Tibial nerve (tissue), 4 donors: ENCODE data around the gene CLMP. TPM values are rescaled to one million over a fixed set of nuclear protein-coding genes. Genes with fewer than 3 reads are reported as not detected.

ENCODE experiments used
- DNase-seq, 2 donors: peaks; one replicate each; pipeline ENCODE4 v3.0.0-alpha.2; 2019; ENCODE audit warnings: low spot score in 2 of 2
- H3K27ac ChIP-seq, 4 donors: fragments of 200-600 bp; sonication (generic) in 3 of 4; one replicate each; pipeline ENCODE4 v1.5.1; 2017 to 2019; ENCODE audit warnings: mild to moderate bottlenecking in 1 of 4
- H3K27me3 ChIP-seq, 2 donors: fragments of 200-600 bp; sonication (generic) in 1 of 2; one replicate each; pipeline versions ENCODE4 v1.5.1 to v1.6.0; 2017 to 2019
- H3K36me3 ChIP-seq, 3 donors: fragments of 200-600 bp; sonication (generic); one replicate each; pipeline ENCODE4 v1.5.1; 2018 to 2019
- H3K4me1 ChIP-seq, 4 donors: fragments of 200-600 bp; sonication (generic) in 3 of 4; one replicate each; pipeline ENCODE4 v1.5.1; 2017 to 2019
- H3K4me3 ChIP-seq, 4 donors: fragments of 200-600 bp; sonication (generic) in 3 of 4; one replicate each; pipeline ENCODE4 v1.5.1; 2017 to 2019; ENCODE audit warnings: mild to moderate bottlenecking in 1 of 4, moderate library complexity in 1 of 4
- H3K9me3 ChIP-seq, 4 donors: fragments of 200-600 bp; sonication (generic) in 3 of 4; one replicate each; pipeline ENCODE4 v1.5.1; 2017 to 2019
- CTCF ChIP-seq, 5 experiments: fragments of 200-600 bp in 3 of 5; fragments of 450-650 bp in 2 of 5; sonication (generic) in 3 of 5; IDR thresholded peaks; one replicate each; pipeline ENCODE4 v1.5.1; 2016 to 2019; ENCODE audit warnings: antibody characterized with exemption in 5 of 5, mild to moderate bottlenecking in 3 of 5, moderate library complexity in 2 of 5
- EP300 ChIP-seq, 2 donors: sonication (generic); formaldehyde crosslinking; IDR thresholded peaks; one replicate each; pipeline ENCODE4 v1.6.1; 2017; ENCODE audit warnings: antibody characterized with exemption in 2 of 2, mild to moderate bottlenecking in 1 of 2
- POLR2A ChIP-seq, 2 donors: fragments of 450-650 bp; IDR thresholded peaks; one replicate each; pipeline ENCODE4 v1.6.1; 2017; ENCODE audit warnings: antibody characterized with exemption in 2 of 2, mild to moderate bottlenecking in 2 of 2, moderate library complexity in 2 of 2
- WGBS, 2 donors: methylation state at CpG; one replicate each; pipeline ENCODE4 v1.1.5; 2018; 5-methylcytosine and 5-hydroxymethylcytosine counted together
- total RNA-seq, 4 donors: library from RNA; depleted of rRNA; stranded (reverse); fragments of >200 nt; gene quantifications; one replicate each; pipeline ENCODE4 v1.1.0, GENCODE V29; 2016

The CLMP gene
- total RNA-seq, 4 donors from 2014 or later = 82.5 to 98.6 (median 89.7) TPM

DNA sequence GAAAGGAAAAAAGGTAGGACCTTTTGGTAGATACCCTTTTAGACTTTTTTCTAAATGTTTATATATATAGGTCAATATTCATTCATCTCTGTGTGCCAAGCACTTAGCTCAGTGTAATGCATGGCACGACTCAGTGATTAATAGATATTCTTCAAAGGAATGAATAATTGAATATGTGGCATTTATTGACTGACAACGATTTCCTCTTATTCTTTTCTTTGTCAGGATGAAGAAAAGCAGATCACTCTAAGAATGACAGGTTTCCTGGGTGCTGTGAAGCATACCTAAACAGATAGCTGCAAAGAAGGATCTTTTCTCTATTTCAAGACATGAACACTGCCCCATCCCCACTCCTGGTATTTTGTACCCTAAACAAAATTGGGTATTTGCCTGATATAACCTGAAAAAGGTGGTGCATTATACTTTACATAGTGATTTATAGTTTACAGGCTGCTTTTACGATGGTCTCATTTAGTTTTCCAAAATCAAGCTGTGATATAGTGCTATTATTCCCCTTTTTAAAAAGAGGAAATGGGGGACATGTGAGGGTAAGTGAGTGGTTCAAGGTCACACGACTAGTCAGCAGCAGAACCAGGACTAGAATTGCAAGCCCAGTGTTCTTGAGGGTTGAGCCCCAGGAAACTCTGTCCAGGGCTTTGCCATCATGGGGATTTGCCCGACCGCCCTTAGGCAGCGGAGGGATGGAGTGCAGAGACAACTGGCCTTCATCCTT is 32.9 kb upstream of the CLMP start:
- no peak for DNase-seq
- no peak overlapping the region for H3K4me3 ChIP-seq
- H3K27me3 ChIP-seq = no peaks in the 10 kb centered on the region
- TF ChIP-seq CTCF (IDR thresholded peaks at IDR 0.05) (no peak), EP300 (IDR thresholded peaks at IDR 0.05) (no peak), POLR2A (IDR thresholded peaks at IDR 0.05) (no peak)
- H3K9me3 ChIP-seq = no peaks in the 10 kb centered on the region
- no peak overlapping the region for H3K27ac ChIP-seq
- no peaks in the 10 kb centered on the region for H3K36me3 ChIP-seq
- 71 to 77% methylated on average over 7 of the region's 7 CpGs for WGBS, 2 donors
- H3K4me1 ChIP-seq = no peaks in the 10 kb centered on the region

GRCh38 chr11:123221584-123221983 is 26.5 kb upstream of the CLMP start:
- no peak for DNase-seq
- Histone ChIP-seq H3K4me3 (no peak overlapping the region), H3K9me3 (peaks cover 0 to 8% (median 2%) of the 10 kb centered on the region in 4 donors), H3K4me1 (peaks cover 0 to 12% (median 0%) of the 10 kb centered on the region in 4 donors), H3K27ac (no peak overlapping the region), H3K36me3 (no peaks in the 10 kb centered on the region), H3K27me3 (no peaks in the 10 kb centered on the region)
- no peak for TF ChIP-seq EP300 (IDR thresholded peaks at IDR 0.05)
- TF ChIP-seq CTCF (IDR thresholded peaks at IDR 0.05) = no peak
- TF ChIP-seq POLR2A (IDR thresholded peaks at IDR 0.05) = no peak
- 68 to 70% methylated on average over 3 of the region's 3 CpGs for WGBS, 2 donors

GRCh38 chr11:123221096-123221561 is 26.1 kb upstream of the CLMP start:
- 86 to 87% methylated on average over 6 of the region's 6 CpGs for WGBS, 2 donors
- no peak for TF ChIP-seq CTCF (IDR thresholded peaks at IDR 0.05)
- TF ChIP-seq POLR2A (IDR thresholded peaks at IDR 0.05) = no peak
- TF ChIP-seq EP300 (IDR thresholded peaks at IDR 0.05) = no peak
- no peak for DNase-seq
- Histone ChIP-seq H3K4me1 (peaks cover 0 to 12% (median 0%) of the 10 kb centered on the region in 4 donors), H3K27me3 (no peaks in the 10 kb centered on the region), H3K27ac (no peak overlapping the region), H3K4me3 (no peak overlapping the region), H3K9me3 (peaks cover 0 to 8% (median 2%) of the 10 kb centered on the region in 4 donors), H3K36me3 (no peaks in the 10 kb centered on the region)

DNA sequence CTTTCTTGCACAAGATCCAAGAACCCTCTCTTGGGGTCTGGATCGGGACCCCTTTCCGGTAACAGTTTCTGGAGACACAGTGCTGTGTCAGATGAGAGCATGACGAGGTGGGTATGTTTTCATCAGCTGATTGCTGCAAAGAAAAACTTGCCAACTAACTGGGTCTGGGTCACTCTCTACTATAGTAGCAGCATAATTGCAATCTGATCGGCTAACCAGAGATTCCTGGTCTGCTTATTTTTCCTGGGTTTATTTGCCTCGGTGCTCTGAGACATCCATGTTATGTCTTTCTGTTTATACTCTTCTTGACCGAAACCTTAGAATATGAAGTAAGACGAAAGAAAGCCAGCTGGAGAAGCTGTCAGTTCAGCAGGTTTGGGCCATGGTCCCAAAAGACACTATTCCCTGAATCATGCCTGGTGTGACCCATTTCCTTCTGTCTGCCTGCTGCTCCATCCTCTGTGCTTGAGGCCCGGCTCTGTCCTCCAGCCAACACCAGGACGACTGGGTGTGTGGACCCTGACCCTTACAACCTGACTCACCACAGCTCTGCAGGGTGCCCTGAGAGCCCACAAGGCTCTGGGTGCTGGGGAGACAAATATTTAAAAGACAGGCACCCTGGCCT is 24.1 kb upstream of the CLMP start:
- Histone ChIP-seq H3K36me3 (no peaks in the 10 kb centered on the region), H3K4me3 (no peak overlapping the region), H3K27me3 (peaks cover 0 to 10% of the 10 kb centered on the region in 2 donors), H3K9me3 (peaks cover 0 to 8% (median 2%) of the 10 kb centered on the region in 4 donors), H3K4me1 (peaks cover 0 to 12% (median 0%) of the 10 kb centered on the region in 4 donors), H3K27ac (peak overlapping the region in 1 of 4 donors; percentile 12)
- TF ChIP-seq CTCF (IDR thresholded peaks at IDR 0.05) (no peak), POLR2A (IDR thresholded peaks at IDR 0.05) (no peak), EP300 (IDR thresholded peaks at IDR 0.05) (no peak)
- DNase-seq = no peak
- WGBS, 2 donors = 60 to 68% methylated on average over 9 of the region's 9 CpGs

DNA sequence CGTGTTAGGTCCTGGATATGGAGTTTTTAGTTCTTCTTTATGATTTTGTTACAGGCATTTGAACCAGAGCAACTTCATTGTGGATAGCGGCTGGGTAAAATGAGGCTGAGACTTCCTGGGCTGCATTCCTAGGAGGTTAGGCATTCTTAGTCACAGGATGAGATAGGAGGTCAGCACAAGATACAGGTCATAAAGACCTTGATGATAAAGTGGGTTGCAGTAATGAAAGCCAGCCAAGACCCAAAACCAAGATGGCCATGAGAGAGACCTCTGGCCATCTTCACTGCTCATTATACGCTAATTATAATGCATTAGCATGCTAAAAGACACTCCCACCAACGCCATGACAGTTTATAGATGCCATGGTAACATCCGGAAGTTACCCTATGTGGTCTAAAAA is 23.4 kb upstream of the CLMP start:
- H3K27ac ChIP-seq = no peak overlapping the region
- H3K4me1 ChIP-seq = peaks cover 0 to 12% (median 0%) of the 10 kb centered on the region in 4 donors
- WGBS, 2 donors = 71 to 75% methylated on average over 5 of the region's 5 CpGs

More for the DNA sequence above, 23.4 kb upstream of the CLMP start:
- no peak for DNase-seq
- no peak overlapping the region for H3K4me3 ChIP-seq
- H3K36me3 ChIP-seq = no peaks in the 10 kb centered on the region
- TF ChIP-seq CTCF (IDR thresholded peaks at IDR 0.05) = no peak
- TF ChIP-seq POLR2A (IDR thresholded peaks at IDR 0.05) = no peak
- no peak for TF ChIP-seq EP300 (IDR thresholded peaks at IDR 0.05)
- peaks cover 0 to 8% (median 2%) of the 10 kb centered on the region in 4 donors for H3K9me3 ChIP-seq
- H3K27me3 ChIP-seq = peaks cover 0 to 10% of the 10 kb centered on the region in 2 donors
